Daoy (cell line): ENCODE results near the gene OR6M1. TPM values are rescaled to one million over a fixed set of nuclear protein-coding genes. Genes with fewer than 3 reads are reported as not detected.

Source experiments
- DNase-seq: peaks from one replicate; pipeline ENCODE4 v3.0.0-alpha.2; 2015; ENCODE audit warnings: low read depth
- total RNA-seq: library from RNA; depleted of rRNA; stranded (reverse); fragments of >200 nt; shearing (Covaris generic); gene quantifications from 2 replicates; pipeline ENCODE4 v1.2.3, GENCODE V29; 2014; rRNA removed

The OR6M1 gene
- total RNA-seq, 1 experiment from 2014 or later = not detected

- DNase-seq = no peak
Measured at GRCh38 chr11:123775715-123776549, 30.2 kb downstream of the OR6M1 start.

- no peak for DNase-seq
Measured at GRCh38 chr11:123775289-123775688, 30.9 kb downstream of the OR6M1 start.

- DNase-seq = no peak
Measured at GRCh38 chr11:123773959-123774358, 32.2 kb downstream of the OR6M1 start.

GRCh38 chr11:123773026-123773425, 33.1 kb downstream of the OR6M1 start:
- DNase-seq = no peak

GRCh38 chr11:123771664-123772063, 34.5 kb downstream of the OR6M1 start:
- no peak for DNase-seq

GRCh38 chr11:123770712-123771111, 35.4 kb downstream of the OR6M1 start:
- no peak for DNase-seq

- no peak for DNase-seq
Measured at GRCh38 chr11:123765601-123766000, 40.5 kb downstream of the OR6M1 start.

GRCh38 chr11:123762422-123762821, 43.7 kb downstream of the OR6M1 start:
- DNase-seq = no peak

- no peak for DNase-seq
Measured at GRCh38 chr11:123760894-123761293, 45.3 kb downstream of the OR6M1 start.

GRCh38 chr11:123757976-123758375, 48.2 kb downstream of the OR6M1 start:
- DNase-seq = no peak

GRCh38 chr11:123755813-123756212, 50.3 kb downstream of the OR6M1 start:
- DNase-seq = no peak

Other genes starting within 250 kb of the OR6M1 start
- 0.24 and 0.34 TPM in 2 replicates for gene SCN3B, start 151.7 kb downstream of the OR6M1 start, total RNA-seq
- 4.4 and 5.7 TPM in 2 replicates for gene ZNF202, start 64.7 kb downstream of the OR6M1 start, total RNA-seq
- not detected in 2 replicates for gene OR6X1, start 51.8 kb downstream of the OR6M1 start, total RNA-seq
- not detected in 2 replicates for gene TMEM225, start 79.3 kb upstream of the OR6M1 start, total RNA-seq
- gene OR8D4, start 95.8 kb upstream of the OR6M1 start, total RNA-seq = not detected in 2 replicates
- gene OR4D5, start 133.3 kb upstream of the OR6M1 start, total RNA-seq = not detected in 2 replicates
- gene OR6T1, start 137.5 kb upstream of the OR6M1 start, total RNA-seq = not detected in 2 replicates
- gene OR10S1, start 171.4 kb upstream of the OR6M1 start, total RNA-seq = not detected in 2 replicates
- not detected in 2 replicates for gene OR10G6, start 188.8 kb upstream of the OR6M1 start, total RNA-seq
- gene OR10G4, start 206.6 kb upstream of the OR6M1 start, total RNA-seq = not detected in 2 replicates
- gene OR10G9, start 216.7 kb upstream of the OR6M1 start, total RNA-seq = not detected in 2 replicates
- not detected in 2 replicates for gene OR10G8, start 220.4 kb upstream of the OR6M1 start, total RNA-seq
- gene OR10G7, start 235.0 kb upstream of the OR6M1 start, total RNA-seq = not detected in 2 replicates